Thoracic aorta (tissue), 2 donors: ENCODE measurements around the gene CACNA2D3. TPM values are rescaled to one million over a fixed set of nuclear protein-coding genes. Genes with fewer than 3 reads are reported as not detected.

Source experiments
- ATAC-seq: fragments of 150-250 bp; one replicate; pipeline ENCODE4 v1.8.0; 2017; ENCODE audit warnings: low read depth; ENCODE audit not compliant: insufficient number of reproducible peaks, low FRiP score
- DNase-seq: peaks from one replicate; pipeline ENCODE4 v3.0.0-alpha.2; 2020; ENCODE audit warnings: low spot score
- H3K27ac ChIP-seq, 2 donors: fragments of 200-600 bp; sonication (generic); 1 replicate in 1 of 2; 2 replicates in 1 of 2; pipeline ENCODE4 v1.5.1; 2016; ENCODE audit warnings: mild to moderate bottlenecking in 2 of 2, moderate library complexity in 2 of 2
- H3K27me3 ChIP-seq: fragments of 200-600 bp; sonication (generic); replicated peaks from 2 replicates; pipeline ENCODE4 v1.6.0; 2016; ENCODE audit warnings: mild to moderate bottlenecking; ENCODE audit not compliant: insufficient read depth
- H3K36me3 ChIP-seq: fragments of 200-600 bp; sonication (generic); one replicate; pipeline ENCODE4 v1.5.1; 2016
- H3K4me1 ChIP-seq, 2 donors: fragments of 200-600 bp; sonication (generic); 1 replicate in 1 of 2; 2 replicates in 1 of 2; pipeline versions ENCODE4 v1.5.1 to v1.6.0; 2016; ENCODE audit warnings: low read depth in 2 of 2, mild to moderate bottlenecking in 1 of 2; ENCODE audit not compliant: control insufficient read depth in 1 of 2
- H3K4me3 ChIP-seq: fragments of 200-600 bp; sonication (generic); 2 replicates; pipeline ENCODE4 v1.5.1; 2016; ENCODE audit warnings: mild to moderate bottlenecking
- H3K9me3 ChIP-seq: fragments of 200-600 bp; sonication (generic); 2 replicates; pipeline ENCODE4 v1.5.1; 2016
- CTCF ChIP-seq: fragments of 200-600 bp; sonication (generic); IDR thresholded peaks from one replicate; pipeline ENCODE4 v1.5.1; 2019; ENCODE audit warnings: antibody characterized with exemption
- total RNA-seq, 2 donors: library from RNA; depleted of rRNA; stranded (reverse); fragments of >200 nt; gene quantifications; one replicate each; pipeline versions ENCODE4 v1.1.0 to v1.2.3, GENCODE V29; 2016

CACNA2D3 gene
- total RNA-seq, 2 donors from 2014 or later, result 3.2 to 4.0 TPM

- Histone ChIP-seq H3K9me3 (no peaks in the 10 kb centered on the region), H3K36me3 (no peaks in the 10 kb centered on the region), H3K27ac (no peak overlapping the region), H3K4me1 (no peaks in the 10 kb centered on the region), H3K4me3 (no peak overlapping the region), H3K27me3 (no peaks in the 10 kb centered on the region)
- DNase-seq (no peak), ATAC-seq (no peak)
- TF ChIP-seq CTCF, result no peak
These were observed 41.1 kb downstream of the CACNA2D3 start for GRCh38 chr3:54163441-54163840.

GRCh38 chr3:54164192-54164975 is 42.0 kb downstream of the CACNA2D3 start:
- no peaks in the 10 kb centered on the region for H3K4me1 ChIP-seq
- TF ChIP-seq CTCF, result no peak
- no peaks in the 10 kb centered on the region for H3K9me3 ChIP-seq
- H3K27ac ChIP-seq, result no peak overlapping the region
- ATAC-seq, result no peak
- DNase-seq, result no peak
- H3K36me3 ChIP-seq, result no peaks in the 10 kb centered on the region
- H3K4me3 ChIP-seq, result no peak overlapping the region
- H3K27me3 ChIP-seq, result no peaks in the 10 kb centered on the region

- Histone ChIP-seq H3K9me3 (no peaks in the 10 kb centered on the region), H3K36me3 (no peaks in the 10 kb centered on the region), H3K27ac (no peak overlapping the region), H3K4me3 (no peak overlapping the region), H3K27me3 (no peaks in the 10 kb centered on the region), H3K4me1 (no peaks in the 10 kb centered on the region)
- ATAC-seq (no peak), DNase-seq (no peak)
- no peak for TF ChIP-seq CTCF
These were observed 43.5 kb downstream of the CACNA2D3 start for GRCh38 chr3:54165865-54166264.

GRCh38 chr3:54167999-54168398 is 45.6 kb downstream of the CACNA2D3 start:
- TF ChIP-seq CTCF, result no peak
- no peak for DNase-seq
- no peak for ATAC-seq
- Histone ChIP-seq H3K9me3 (no peaks in the 10 kb centered on the region), H3K27ac (no peak overlapping the region), H3K36me3 (no peaks in the 10 kb centered on the region), H3K4me3 (no peak overlapping the region), H3K27me3 (no peaks in the 10 kb centered on the region), H3K4me1 (peaks cover 5 to 8% of the 10 kb centered on the region in 2 donors)

GRCh38 chr3:54168451-54168850 is 46.1 kb downstream of the CACNA2D3 start:
- ATAC-seq, result no peak

More at GRCh38 chr3:54168451-54168850, 46.1 kb downstream of the CACNA2D3 start:
- Histone ChIP-seq H3K36me3 (no peaks in the 10 kb centered on the region), H3K4me1 (peaks cover 5 to 8% of the 10 kb centered on the region in 2 donors), H3K27me3 (no peaks in the 10 kb centered on the region), H3K27ac (no peak overlapping the region), H3K4me3 (no peak overlapping the region), H3K9me3 (no peaks in the 10 kb centered on the region)
- TF ChIP-seq CTCF, result no peak
- DNase-seq, result no peak
